ENCODE results near the gene RIC3.

GRCh38 chr11:8206251-8207079 is 37.6 kb upstream of the RIC3 start:
- no peak for TF ChIP-seq CTCF (IDR thresholded peaks at IDR 0.05; ENCODE audit: low read depth, low read length, poor library complexity, severe bottlenecking)
- TF ChIP-seq EZH2phosphoT487 (IDR thresholded peaks at IDR 0.05; ENCODE audit: borderline replicate concordance, low read length): no peak

All from DOHH2 (cell line).